COLO829 (cell line): ENCODE results near the gene HADHA.
"Not testable (repeated sequence)": the region's sequence is repeated elsewhere in the genome, so short reads cannot be mapped to it uniquely, and the experiment has no call there.

ENCODE experiments used
- DNase-seq: peaks from one replicate; pipeline ENCODE4 v3.0.0; 2012; ENCODE audit warnings: low spot score

HADHA gene

GRCh38 chr2:26173776-26174482 lies 70.5 kb downstream of the HADHA start:
- DNase-seq, result no peak

- no peak for DNase-seq
These were observed 71.3 kb downstream of the HADHA start, which contains the start of gene GAREM2 for GRCh38 chr2:26172871-26173775. Gene GAREM2 (plus strand): TSS chr2:26173088. CDS start chr2:26173221, 133 bp downstream.

GRCh38 chr2:26172189-26172870 lies 72.1 kb downstream of the HADHA start:
- DNase-seq, result no peak

GRCh38 chr2:26170795-26171194 lies 73.6 kb downstream of the HADHA start:
- DNase-seq, result no peak

- DNase-seq, result no peak
These were observed 74.6 kb downstream of the HADHA start for GRCh38 chr2:26169681-26170414.

- DNase-seq, result no peak
These were observed 75.2 kb downstream of the HADHA start for GRCh38 chr2:26169226-26169625.

- DNase-seq, result no peak
These were observed 75.6 kb downstream of the HADHA start for GRCh38 chr2:26168785-26169184.

GRCh38 chr2:26166541-26166940 lies 77.9 kb downstream of the HADHA start:
- DNase-seq, result not testable (repeated sequence)

- no peak for DNase-seq
These were observed 79.0 kb downstream of the HADHA start for GRCh38 chr2:26165403-26165802.

GRCh38 chr2:26164641-26165211 lies 79.7 kb downstream of the HADHA start:
- no peak for DNase-seq

GRCh38 chr2:26164231-26164630 lies 80.2 kb downstream of the HADHA start:
- no peak for DNase-seq

- no peak for DNase-seq
These were observed 81.5 kb downstream of the HADHA start for GRCh38 chr2:26162963-26163362.

- DNase-seq, result no peak
These were observed 82.5 kb downstream of the HADHA start for GRCh38 chr2:26161926-26162325.

GRCh38 chr2:26157580-26157979 lies 86.9 kb downstream of the HADHA start:
- DNase-seq, result no peak

- DNase-seq, result no peak
These were observed 94.2 kb downstream of the HADHA start for GRCh38 chr2:26150243-26150642.

- DNase-seq, result no peak
These were observed 95.9 kb downstream of the HADHA start for GRCh38 chr2:26148501-26148900.

GRCh38 chr2:26144953-26145680 lies 99.3 kb downstream of the HADHA start:
- DNase-seq, result peak; percentile 62

GRCh38 chr2:26144031-26144430 lies 100.4 kb downstream of the HADHA start:
- DNase-seq, result no peak

GRCh38 chr2:26141145-26141769 lies 103.2 kb downstream of the HADHA start:
- no peak for DNase-seq
